ENCODE measurements around the gene PAQR3.
A peak's percentile ranks its signal among the peaks of the same experiment; 100 is the strongest.

PAQR3 gene

GRCh38 chr4:78956975-78957374, 17.7 kb upstream of the PAQR3 start:
- ATAC-seq: no peak
- TF ChIP-seq TCF4 (CRISPR knock-in tag; IDR thresholded peaks at IDR 0.05; ENCODE audit: borderline replicate concordance) (no peak), ZFP30 (CRISPR knock-in tag; IDR thresholded peaks at IDR 0.05) (no peak), ZNF70 (CRISPR knock-in tag; IDR thresholded peaks at IDR 0.05) (no peak), POU6F1 (CRISPR knock-in tag; IDR thresholded peaks at IDR 0.05; ENCODE audit: borderline replicate concordance, low read depth) (no peak), ZNF8 (CRISPR knock-in tag; IDR thresholded peaks at IDR 0.05) (no peak), GLIS3 (CRISPR knock-in tag; IDR thresholded peaks at IDR 0.05) (no peak), TSHZ2 (CRISPR knock-in tag; IDR thresholded peaks at IDR 0.05) (no peak), OSR1 (CRISPR knock-in tag; IDR thresholded peaks at IDR 0.05) (no peak), RARB (CRISPR knock-in tag; IDR thresholded peaks at IDR 0.05) (no peak), ARNTL (CRISPR knock-in tag; IDR thresholded peaks at IDR 0.05; ENCODE audit: borderline replicate concordance, low read depth) (no peak), ZNF565 (CRISPR knock-in tag; conservative IDR thresholded peaks at IDR 0.05; ENCODE audit: low read depth) (no peak), CSRNP3 (CRISPR knock-in tag; IDR thresholded peaks at IDR 0.05) (no peak), BACH2 (CRISPR knock-in tag; IDR thresholded peaks at IDR 0.05; ENCODE audit: borderline replicate concordance) (no peak), PATZ1 (CRISPR knock-in tag; IDR thresholded peaks at IDR 0.05; ENCODE audit: borderline replicate concordance) (no peak), SNAI2 (CRISPR knock-in tag; IDR thresholded peaks at IDR 0.05) (no peak), ZFP3 (CRISPR knock-in tag; IDR thresholded peaks at IDR 0.05) (no peak), ISL1 (CRISPR knock-in tag; IDR thresholded peaks at IDR 0.05) (no peak)

GRCh38 chr4:78953769-78954666, 14.8 kb upstream of the PAQR3 start:
- ATAC-seq: peak; percentile 80
- no peak for TF ChIP-seq ESRRG (CRISPR knock-in tag; IDR thresholded peaks at IDR 0.05)
- TF ChIP-seq ZFP3 (CRISPR knock-in tag; IDR thresholded peaks at IDR 0.05): no peak
- TF ChIP-seq PPARA (CRISPR knock-in tag; IDR thresholded peaks at IDR 0.05; ENCODE audit: borderline replicate concordance): no peak
- TF ChIP-seq PATZ1 (CRISPR knock-in tag; IDR thresholded peaks at IDR 0.05; ENCODE audit: borderline replicate concordance): no peak
- TF ChIP-seq ZNF70 (CRISPR knock-in tag; IDR thresholded peaks at IDR 0.05): no peak
- no peak for TF ChIP-seq POU6F1 (CRISPR knock-in tag; IDR thresholded peaks at IDR 0.05; ENCODE audit: borderline replicate concordance, low read depth)
- TF ChIP-seq CREB5 (CRISPR knock-in tag; IDR thresholded peaks at IDR 0.05; ENCODE audit: low read depth): no peak
- no peak for TF ChIP-seq GLIS3 (CRISPR knock-in tag; IDR thresholded peaks at IDR 0.05)
- no peak for TF ChIP-seq OSR1 (CRISPR knock-in tag; IDR thresholded peaks at IDR 0.05)

Measured in SK-N-SH treated with all-trans-retinoic acid at 6 μM for 48 hours (cell line).